ENCODE results near the gene TUBB4B. TPM values are rescaled to one million over a fixed set of nuclear protein-coding genes. Genes with fewer than 3 reads are reported as not detected.

The TUBB4B gene
- total RNA-seq, 2 donors from 2014 or later = 353 to 486 TPM

DNA sequence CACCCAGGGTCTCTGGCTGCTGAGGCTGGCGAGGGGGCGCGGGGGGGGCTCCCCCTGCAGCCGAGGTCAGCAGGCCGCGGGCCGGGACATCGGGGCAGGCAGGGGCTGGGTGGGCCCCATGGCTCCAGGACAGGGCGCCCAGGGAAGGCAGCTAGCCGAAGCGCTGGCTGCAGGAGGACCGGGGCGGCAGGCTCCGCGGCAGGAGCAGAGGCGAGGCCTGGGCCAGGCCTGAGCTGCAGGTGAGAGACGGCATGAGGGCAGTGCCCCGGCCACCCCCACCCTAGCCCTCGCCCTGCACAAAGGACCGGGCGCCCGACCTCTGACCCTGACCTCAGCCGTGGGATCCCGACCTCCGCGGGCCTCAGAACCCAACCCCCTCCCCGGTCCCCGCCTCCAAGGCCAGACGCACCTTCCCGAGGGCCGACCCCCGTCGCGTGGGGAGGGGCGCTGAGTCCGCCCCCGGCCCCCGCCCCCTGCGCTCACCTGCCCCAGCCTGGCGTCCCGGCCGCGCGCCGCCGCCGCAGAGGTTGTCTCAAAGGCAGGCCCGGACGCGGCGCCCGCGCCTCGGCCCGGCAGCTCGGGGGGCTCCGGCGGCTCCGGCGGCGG, 19.5 kb upstream of the TUBB4B start:
- peak in 1 of 2 donors; percentile 55 for DNase-seq
- intact Hi-C loops (cut with DNase I, micrococcal nuclease) = loop anchor here in 1 of 2 donors (10.0 kb wide), 1 partner anchor 47 kb away; the partner anchor contains the start of genes LRRC26 and TMEM210
- ATAC-seq = no peak

DNA sequence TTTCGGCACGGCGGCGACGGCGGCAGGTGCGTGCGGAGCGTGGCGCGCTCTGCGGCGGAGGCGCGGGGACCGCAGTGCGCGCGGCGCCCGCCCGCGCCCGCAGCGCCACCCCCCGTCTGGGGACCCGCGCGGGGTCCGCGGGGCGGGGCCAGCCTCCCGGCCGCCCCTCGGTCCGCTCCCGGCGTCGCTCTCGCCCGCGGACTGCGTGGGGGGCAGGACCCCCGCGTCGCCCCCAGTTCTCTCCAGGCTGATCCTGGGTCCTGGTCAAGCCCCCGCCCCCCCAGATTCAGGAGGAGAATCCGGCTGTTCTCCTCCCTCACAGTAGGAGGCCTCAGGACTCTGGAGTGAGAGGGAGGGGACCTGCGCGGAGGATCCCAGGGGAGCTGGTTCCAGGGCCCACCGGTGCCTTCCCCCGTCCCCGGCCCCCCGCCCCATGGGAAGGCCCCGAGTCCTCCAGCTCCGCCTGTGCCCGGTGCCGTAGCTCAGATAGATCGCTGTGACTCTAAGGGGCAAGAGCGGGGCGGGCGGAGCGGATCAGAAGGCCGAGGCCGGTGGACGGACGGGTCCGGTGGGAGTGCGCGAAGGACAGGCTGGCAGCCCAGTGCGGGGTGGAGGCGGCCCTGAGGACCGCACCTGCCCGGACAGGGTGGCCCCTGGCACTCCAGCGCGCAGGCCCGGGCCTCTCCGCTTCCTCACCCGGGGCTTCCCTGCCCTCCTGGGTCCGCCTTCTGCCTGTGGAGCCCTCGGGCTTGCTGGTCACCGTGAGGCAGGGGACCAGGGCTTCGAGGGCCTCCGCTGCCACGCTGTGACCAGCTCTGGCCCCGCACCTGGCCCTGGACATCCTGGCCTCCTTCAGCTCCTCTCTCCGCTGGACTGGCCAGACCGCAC, 18.7 kb upstream of the TUBB4B start, which contains the start of gene RNF208:
TSS of gene RNF208 (minus strand) at position 51 of the 888 bp plus-strand sequence. CDS start 1,028 bp downstream, outside the sequence.
- intact Hi-C loops (cut with DNase I, micrococcal nuclease) = loop anchor here in 1 of 2 donors (10.0 kb wide), 1 partner anchor 48 kb away; the partner anchor contains the start of genes LRRC26 and TMEM210

DNA sequence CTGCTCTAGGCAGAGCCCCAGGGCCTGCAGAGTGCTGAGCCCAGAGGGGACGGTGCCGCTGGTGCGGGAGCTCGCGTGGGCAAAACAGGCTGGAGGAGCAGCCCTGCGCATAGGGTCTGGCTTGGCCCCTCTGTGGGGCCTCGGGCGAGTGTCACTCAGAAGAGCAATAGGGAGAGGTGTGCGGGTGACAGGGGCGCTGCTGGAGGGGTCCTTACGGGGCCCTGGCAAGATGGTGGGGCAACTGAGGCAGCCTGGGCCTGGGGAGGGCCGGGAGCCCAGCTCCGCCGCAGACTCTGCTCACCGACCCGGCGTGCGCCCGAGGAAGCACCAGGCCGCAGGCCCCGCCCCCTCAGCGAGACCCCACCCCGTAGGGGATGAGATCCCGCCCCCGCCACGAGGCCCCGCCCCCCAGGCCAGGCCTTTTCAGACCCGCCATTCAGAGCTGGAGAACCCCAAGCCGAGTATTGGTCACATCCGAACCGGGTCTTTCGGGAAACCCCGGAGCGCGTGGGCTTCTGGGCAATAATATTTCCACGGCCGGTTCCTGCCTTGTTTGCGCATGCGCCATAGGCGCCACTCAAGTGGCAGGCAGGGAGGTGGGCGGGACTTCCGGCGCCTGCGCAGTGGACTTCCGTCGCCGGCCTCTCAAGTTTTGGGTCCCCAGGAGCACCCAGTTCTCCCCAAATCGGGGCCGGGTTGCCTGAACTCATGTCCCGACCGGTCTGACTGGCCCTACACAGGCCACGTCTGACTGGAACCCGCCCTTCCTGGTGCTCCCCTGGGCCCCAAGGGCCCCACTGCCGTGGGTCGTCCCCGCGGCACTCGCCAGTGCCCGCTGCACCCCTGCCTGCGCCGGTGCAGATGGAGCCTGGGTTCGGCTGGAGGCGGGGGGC, 17.8 kb upstream of the TUBB4B start:
- intact Hi-C loops (cut with DNase I, micrococcal nuclease) = loop anchor here in 1 of 2 donors (10.0 kb wide), 1 partner anchor 49 kb away; the partner anchor contains the start of genes LRRC26 and TMEM210
- peak; percentile 78 for ATAC-seq

More for the DNA sequence above, 18.7 kb upstream of the TUBB4B start, which contains the start of gene RNF208:
- DNase-seq = peak in 1 of 2 donors; percentile 54
- peak; percentile 28 for ATAC-seq

DNA sequence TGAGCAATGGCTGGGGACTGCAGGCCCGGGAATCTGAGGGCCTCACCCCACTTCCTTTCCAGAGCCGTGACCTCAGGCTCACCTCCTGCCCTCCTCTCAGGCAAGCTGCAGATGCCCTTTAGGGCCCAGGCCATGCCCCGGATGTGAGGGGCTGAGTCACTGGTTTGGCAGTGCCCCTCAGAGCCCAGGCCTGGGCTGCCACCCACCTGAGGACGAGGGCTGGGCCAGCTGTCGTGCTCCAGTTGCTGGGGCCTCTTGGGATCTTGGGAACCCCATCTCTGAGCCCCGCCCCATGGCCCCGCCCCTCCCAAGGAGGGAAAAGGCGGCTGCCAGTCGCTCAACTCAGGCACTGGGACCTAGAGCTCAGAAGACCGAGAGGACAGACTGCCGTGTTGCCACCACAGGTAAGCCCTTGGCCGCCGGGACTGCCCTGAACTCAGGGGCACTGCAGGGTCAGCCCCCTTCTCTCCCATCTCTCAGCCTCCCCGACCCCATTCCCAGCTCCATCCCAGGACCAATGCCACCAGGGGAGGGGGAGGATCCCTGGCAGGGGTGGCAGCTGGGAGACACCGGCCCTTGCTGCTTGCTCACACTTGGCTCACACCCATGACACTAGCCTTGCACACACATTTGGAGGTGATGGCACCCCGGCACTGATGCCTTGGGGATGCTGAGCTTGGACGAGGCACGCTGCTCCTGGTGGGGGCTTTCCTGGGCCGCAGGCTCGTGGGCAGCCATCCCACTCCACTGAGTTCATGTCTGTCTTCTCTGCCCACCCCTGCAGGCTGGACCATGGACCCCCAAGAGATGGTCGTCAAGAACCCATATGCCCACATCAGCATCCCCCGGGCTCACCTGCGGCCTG, 16.0 kb upstream of the TUBB4B start, which contains the start of gene CYSRT1:
TSS of gene CYSRT1 (plus strand) at position 345 of the 865 bp plus-strand sequence. CDS start at position 793, 448 bp downstream.
- ATAC-seq (no peak), DNase-seq (peak in 1 of 2 donors; percentile 53)
- intact Hi-C loops (cut with DNase I, micrococcal nuclease) = loop anchor here (5.0 to 10.0 kb wide), 2 partner anchors 50 to 103 kb away; partner anchors contain the start of genes LRRC26 (in 1 of the 2) and TMEM210 (in 1 of the 2)

More for the DNA sequence above, 17.8 kb upstream of the TUBB4B start:
- DNase-seq = peak; percentile 96 to 98

DNA sequence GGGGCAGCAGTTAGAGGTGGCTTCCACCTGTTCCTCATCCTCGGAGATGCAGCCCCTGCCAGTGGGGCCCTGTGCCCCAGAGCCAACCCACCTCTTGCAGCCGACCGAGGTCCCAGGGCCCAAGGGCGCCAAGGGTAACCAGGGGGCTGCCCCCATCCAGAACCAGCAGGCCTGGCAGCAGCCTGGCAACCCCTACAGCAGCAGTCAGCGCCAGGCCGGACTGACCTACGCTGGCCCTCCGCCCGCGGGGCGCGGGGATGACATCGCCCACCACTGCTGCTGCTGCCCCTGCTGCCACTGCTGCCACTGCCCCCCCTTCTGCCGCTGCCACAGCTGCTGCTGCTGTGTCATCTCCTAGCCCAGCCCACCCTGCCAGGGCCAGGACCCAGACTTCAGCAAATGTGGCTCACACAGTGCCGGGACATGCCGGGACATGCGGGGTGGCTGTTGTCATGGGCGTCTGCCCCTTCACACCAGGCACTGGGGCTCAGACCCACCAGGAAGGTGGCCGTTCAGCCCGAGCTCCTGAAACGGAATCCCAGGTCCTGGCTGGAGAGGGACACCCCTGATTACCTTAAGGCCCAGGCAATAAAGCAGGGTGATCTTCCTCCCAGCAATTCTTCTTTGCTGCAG, 15.3 kb upstream of the TUBB4B start:
- DNase-seq (peak in 1 of 2 donors; percentile 10), ATAC-seq (no peak)

DNA sequence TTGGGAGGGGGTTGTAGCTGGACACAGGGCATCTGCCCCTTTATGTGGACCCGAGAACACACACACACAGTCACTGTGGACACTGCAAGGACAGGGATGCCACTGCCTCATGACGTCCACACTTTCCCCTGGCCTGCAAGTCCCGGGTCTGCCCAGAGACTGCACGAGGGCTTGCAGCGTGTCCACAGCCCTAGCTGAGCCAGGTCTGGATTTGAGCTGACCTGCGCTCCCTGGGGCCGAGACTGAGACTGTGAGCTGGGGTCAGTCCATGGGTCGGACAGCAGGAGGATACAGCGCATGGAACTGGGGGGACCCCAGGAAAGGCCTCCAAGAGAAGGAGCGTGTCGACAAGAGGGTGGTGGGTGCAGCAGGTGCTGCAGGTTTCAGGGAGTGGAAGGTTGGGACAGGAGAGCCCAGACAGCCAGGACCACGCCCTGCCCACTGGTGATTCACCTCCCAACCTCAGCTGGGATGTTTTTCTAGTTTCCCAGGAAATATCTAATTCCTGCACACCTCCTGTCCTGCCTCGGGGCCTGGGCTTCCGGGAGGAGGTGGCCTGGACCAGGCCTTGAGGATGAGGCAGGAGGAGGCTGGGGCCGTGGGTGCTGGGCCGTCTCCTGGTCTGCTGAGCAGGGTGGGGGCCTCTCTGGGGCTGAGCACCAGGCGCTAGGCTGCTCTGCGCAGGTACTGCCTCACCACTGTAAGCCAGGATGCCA, 14.6 kb upstream of the TUBB4B start:
- ATAC-seq = no peak
- intact Hi-C loops (cut with DNase I, micrococcal nuclease) = loop anchor here (5.0 to 10.0 kb wide), 2 partner anchors 52 to 104 kb away; partner anchors contain the start of genes LRRC26 (in 1 of the 2) and TMEM210 (in 1 of the 2)
- DNase-seq = peak in 1 of 2 donors; percentile 32

More for the DNA sequence above, 15.3 kb upstream of the TUBB4B start:
- intact Hi-C loops (cut with DNase I, micrococcal nuclease) = loop anchor here (5.0 to 10.0 kb wide), 2 partner anchors 51 to 104 kb away; partner anchors contain the start of genes LRRC26 (in 1 of the 2) and TMEM210 (in 1 of the 2)

DNA sequence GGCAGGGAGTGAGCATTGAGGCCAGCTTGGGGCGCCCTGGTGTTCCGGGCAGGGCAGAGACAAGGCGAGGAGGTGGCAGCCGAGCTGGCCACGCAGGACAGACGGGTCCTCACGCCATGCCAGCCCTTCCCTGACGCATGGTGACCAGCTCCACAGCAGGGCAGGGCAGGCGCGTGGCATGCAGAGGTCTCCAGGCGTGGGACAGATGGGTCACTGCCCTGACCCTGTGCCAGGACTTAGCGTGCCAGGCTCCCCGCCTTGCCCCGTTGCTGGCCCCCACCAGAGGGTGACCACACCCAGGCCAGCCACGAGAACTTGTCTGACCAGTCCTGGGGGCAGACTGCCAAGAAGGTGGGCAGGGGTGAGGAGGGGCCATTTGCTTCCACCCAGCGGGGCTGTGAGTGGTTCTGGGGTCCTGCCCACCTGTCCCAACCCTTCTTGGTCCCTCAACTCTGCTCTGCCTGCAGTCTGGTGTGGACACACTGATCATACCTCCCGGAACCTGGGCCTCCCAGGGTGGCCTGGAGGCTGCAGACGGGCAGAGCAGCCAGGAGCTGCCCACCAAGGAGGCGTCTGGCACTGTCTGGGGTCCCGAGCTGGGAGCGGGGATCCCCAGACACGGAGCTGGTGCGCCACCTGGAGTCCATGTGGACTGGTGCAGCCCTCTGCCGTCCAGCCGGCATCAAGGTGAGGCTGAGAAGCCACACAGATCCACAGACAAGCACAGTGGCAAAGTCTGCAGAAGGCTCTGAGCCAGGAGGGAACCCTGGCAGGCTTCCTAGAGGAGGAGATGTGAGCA, 13.8 kb upstream of the TUBB4B start, which contains the start of gene RNF224:
TSS of gene RNF224 (plus strand) at position 449 of the 799 bp plus-strand sequence. CDS start 834 bp downstream, outside the sequence.
- intact Hi-C loops (cut with DNase I, micrococcal nuclease) = loop anchor here (5.0 to 10.0 kb wide), 2 partner anchors 52 to 105 kb away; partner anchors contain the start of genes LRRC26 (in 1 of the 2) and TMEM210 (in 1 of the 2)
- DNase-seq (peak; percentile 70 to 87), ATAC-seq (peak; percentile 53)

DNA sequence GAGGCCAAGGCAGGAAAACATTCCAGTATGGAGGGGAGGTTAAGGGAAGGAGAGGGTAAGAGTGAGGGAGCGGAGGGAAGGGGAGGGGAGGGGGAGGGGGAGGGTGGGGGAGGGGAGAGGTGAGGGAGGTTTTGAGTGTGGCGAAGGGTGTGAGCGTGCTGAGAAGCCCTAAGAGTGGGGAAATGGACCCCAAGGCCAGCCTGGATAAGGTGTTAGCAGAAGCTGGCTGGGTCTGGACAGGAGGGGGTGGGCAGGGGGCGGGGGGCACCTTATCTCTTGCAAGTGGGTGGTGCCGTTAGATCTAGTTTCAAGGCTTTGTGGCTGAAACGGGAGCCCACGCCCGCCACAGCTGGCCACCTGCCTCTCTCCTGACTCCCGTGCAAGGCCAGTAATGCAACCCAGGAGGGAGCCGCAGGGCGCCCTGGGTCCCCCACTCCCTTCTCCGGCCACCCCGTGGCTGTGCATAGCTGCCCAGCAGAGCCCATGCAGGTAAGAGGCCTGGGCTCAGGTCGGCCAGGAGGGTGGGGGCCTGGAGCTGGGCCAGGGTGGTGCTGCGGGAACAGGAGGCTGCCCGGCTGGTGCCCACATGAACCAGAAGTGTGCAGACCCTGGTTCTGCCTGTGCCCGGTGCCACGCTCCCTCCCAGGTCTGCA, 13.1 kb upstream of the TUBB4B start:
- intact Hi-C loops (cut with DNase I, micrococcal nuclease) = loop anchor here (5.0 to 10.0 kb wide), 2 partner anchors 53 to 106 kb away; partner anchors contain the start of genes LRRC26 (in 1 of the 2) and TMEM210 (in 1 of the 2)
- peak in 1 of 2 donors; percentile 9 for DNase-seq
- ATAC-seq = no peak

DNA sequence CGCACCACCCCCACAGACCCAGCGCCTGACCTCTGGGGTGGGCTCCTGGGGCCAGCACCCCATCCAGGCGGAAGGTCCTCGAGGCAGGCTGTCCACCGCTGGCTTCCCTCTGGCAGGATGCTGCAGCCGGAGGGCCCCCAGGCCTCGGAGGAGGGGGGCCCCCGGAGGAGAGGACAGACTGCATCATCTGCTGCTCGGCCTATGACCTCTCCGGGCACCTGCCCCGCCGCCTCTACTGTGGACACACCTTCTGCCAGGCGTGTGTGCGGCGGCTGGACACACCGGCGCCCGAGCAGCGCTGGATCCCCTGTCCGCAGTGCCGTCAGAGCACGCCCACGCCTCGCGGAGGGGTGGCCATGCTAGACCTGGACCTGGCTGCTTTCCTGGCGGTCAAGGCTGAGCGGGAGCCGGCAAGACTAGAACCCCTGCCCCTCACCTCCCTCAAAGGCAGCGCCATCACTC, 12.6 kb upstream of the TUBB4B start:
- DNase-seq (no peak), ATAC-seq (no peak)
- intact Hi-C loops (cut with DNase I, micrococcal nuclease) = loop anchor here (5.0 to 10.0 kb wide), 2 partner anchors 54 to 106 kb away; partner anchors contain the start of genes LRRC26 (in 1 of the 2) and TMEM210 (in 1 of the 2)

DNA sequence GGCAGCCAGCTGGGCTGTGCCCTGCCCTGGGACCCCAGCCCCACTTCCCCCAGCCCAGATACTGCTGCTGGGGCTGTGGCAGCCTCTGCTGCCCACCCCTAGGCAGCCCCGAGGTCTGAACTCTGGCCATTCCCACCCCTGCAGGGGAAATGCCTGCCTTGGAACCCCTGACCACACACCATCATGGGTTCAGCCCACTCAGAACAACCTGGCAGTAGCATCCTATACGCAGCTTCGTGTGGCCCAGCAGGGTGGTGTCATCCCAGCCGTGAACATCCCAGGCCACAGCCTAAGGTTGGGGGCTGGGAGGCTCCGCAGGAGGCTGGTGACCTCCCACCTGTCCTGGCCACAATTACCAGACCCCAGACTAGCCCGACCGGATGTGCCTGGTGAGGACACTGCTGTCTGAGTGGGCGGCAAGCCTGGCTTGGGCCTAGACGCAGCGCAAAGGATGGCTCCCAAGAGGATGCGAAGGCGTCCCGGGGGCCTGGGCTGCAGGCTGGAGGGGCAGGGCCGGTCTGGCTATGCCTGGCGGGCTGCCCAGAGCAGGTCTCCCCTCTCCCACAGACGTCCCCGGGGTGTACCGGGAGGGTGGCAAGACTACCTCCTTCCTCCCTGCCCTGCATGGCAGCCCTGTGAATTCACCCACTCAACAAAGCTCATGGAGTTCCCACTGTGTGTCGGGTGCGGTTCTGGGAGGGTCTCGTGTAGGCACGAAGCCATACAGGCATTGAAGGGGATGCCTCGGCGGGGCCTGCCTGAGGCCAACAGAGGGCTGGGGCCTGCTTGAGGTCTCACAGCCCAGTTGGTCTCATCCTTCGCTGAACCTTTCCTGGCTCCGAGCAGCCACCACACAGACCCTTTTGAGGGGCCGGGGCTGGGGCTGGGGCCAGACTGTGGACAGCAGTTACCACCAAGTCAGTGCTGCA, 11.9 kb upstream of the TUBB4B start:
- DNase-seq (no peak), ATAC-seq (no peak)
- intact Hi-C loops (cut with DNase I, micrococcal nuclease) = loop anchor here (5.0 to 10.0 kb wide), 2 partner anchors 54 to 107 kb away; partner anchors contain the start of genes LRRC26 (in 1 of the 2) and TMEM210 (in 1 of the 2)

DNA sequence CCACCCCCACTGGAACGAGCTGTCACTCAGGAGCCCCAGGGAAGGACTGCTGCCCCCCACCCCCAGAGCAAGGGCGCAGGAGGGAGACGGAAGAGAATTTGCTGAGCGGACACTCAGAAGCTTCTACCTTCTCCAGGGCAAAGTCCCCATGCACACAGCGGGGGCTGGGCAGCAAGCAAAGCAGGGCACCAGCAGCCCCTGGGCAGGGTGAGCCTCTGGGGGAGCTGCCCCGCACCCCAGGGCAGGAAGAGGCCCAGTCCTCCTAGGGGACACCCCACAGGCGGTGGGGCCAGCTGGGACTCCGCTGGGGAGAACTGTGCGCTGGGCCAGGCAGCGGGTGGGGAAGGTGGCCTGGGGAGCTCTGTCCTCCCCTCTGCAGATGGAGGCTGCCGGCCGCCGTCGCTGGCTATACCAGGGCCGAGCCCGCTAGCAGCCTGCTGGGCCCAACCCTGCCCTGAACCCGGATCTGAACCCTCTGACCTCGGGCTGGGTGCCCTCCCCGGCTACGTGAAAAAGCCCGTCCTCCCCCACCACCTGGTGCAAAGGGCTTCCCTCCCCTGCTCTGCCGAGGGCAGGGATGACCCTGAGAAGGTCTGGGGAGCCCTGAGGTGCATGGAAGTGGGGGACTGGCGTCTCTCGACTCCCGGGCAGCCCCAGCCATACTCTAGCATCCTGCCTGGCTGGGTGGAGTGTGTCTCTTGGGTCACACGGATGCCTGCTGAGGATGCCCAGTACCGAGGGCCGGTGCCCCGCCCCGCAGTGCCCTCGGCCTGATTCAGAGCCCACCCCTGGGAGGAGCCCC, 11.0 kb upstream of the TUBB4B start:
- DNase-seq = no peak
- intact Hi-C loops (cut with DNase I, micrococcal nuclease) = loop anchor here (5.0 to 10.0 kb wide), 3 partner anchors 55 to 115 kb away; partner anchors contain the start of genes DPP7 (in 1 of the 2), LRRC26 (in 1 of the 2) and TMEM210 (in 1 of the 2)

More for the DNA sequence above, 11.0 kb upstream of the TUBB4B start:
- ATAC-seq = peak; percentile 28
